ENCODE measurements around the gene ARL16.

Gene ARL16

DNA sequence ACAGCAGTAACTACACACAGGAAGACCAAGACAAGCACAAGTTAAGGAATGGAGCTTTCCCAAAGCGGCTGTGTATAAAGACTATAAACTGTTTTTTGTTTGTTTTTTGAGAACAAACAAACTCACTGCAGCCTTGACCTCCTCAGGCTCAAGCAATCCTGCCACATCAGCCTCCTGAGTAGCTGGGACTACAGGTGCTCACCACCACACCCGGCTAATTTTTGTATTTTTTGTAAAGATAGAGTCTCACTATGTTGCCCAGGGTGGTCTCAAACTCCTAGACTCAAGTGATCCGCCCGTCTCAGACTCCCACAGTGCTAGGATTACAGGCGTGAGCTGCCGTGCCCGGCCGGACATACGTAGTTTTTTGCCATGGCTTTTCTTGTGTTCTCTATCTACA, 23.2 kb downstream of the ARL16 start:
- no peak overlapping the region for H3K27ac ChIP-seq (replicated peaks)
- H3K4me3 ChIP-seq (replicated peaks; ENCODE audit: insufficient read depth, low read length) = no peak overlapping the region
- no peak for DNase-seq (ENCODE audit: low read depth in 1 of 2, low spot score in 1 of 2)
- TF ChIP-seq POLR2AphosphoS5 (IDR thresholded peaks at IDR 0.05; ENCODE audit: low read depth) = no peak
- H3K27me3 ChIP-seq (ENCODE audit: insufficient read depth, poor library complexity, severe bottlenecking) = no peaks in the 10 kb centered on the region

DNA sequence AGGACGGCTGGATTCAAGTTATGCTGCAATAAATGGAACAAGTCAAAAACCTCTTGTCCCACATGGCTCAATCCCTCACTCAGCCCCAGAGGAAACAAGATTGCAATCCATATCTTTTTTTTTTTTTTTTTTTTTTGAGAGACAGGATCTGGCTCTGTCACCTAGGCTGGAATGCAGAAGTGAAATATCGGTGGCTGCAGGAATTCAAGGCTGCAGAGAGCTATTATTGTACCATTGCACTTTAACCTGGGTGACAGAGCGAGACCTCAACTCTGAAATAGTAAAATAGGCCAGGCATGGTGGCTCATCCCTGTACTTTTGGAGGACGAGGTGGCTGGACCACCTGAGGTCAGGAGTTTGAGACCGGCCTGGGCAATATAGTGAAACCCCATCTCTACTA, 24.6 kb downstream of the ARL16 start:
- H3K4me3 ChIP-seq (replicated peaks; ENCODE audit: insufficient read depth, low read length) = no peak overlapping the region
- no peak overlapping the region for H3K27ac ChIP-seq (replicated peaks)
- TF ChIP-seq CTCF (IDR thresholded peaks at IDR 0.05; ENCODE audit: insufficient read depth, low read length) = no peak
- no peak for TF ChIP-seq SPI1 (IDR thresholded peaks at IDR 0.05; ENCODE audit: borderline replicate concordance, low read depth)
- TF ChIP-seq REST (IDR thresholded peaks at IDR 0.05; ENCODE audit: insufficient replicate concordance, low read depth) = no peak
- TF ChIP-seq POLR2AphosphoS5 (IDR thresholded peaks at IDR 0.05; ENCODE audit: low read depth) = no peak
- TF ChIP-seq GABPA (IDR thresholded peaks at IDR 0.05; ENCODE audit: low read depth) = no peak
- no peaks in the 10 kb centered on the region for H3K27me3 ChIP-seq (ENCODE audit: insufficient read depth, poor library complexity, severe bottlenecking)
- no peak for DNase-seq (ENCODE audit: low read depth in 1 of 2, low spot score in 1 of 2)

DNA sequence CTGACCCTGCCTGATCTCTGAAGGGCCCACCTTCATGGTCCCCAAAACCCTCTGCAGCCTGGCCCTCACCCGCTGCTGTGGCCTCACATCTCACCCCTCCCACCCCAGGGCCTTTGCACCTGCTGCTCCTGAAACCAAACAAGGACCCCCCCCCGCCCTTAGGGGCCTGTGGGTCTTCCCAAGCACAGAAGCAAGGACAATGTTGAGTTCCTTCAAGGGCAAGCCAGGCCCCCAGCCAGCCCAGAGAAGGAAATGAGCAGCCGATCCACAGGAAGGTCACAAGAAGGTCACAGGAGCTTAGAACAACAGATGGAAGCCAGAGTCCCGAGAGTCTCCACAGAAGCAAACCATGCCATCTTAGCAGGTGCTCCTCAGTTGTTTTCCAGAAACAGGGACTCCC, 26.8 kb downstream of the ARL16 start:
- H3K27ac ChIP-seq (replicated peaks) = no peak overlapping the region; the same call in 1 of the 2 replicates
- TF ChIP-seq GABPA (IDR thresholded peaks at IDR 0.05; ENCODE audit: low read depth) (no peak), POLR2AphosphoS5 (IDR thresholded peaks at IDR 0.05; ENCODE audit: low read depth) (no peak), CTCF (IDR thresholded peaks at IDR 0.05; ENCODE audit: insufficient read depth, low read length) (no peak), REST (IDR thresholded peaks at IDR 0.05; ENCODE audit: insufficient replicate concordance, low read depth) (no peak), SPI1 (IDR thresholded peaks at IDR 0.05; ENCODE audit: borderline replicate concordance, low read depth) (no peak)
- no peak overlapping the region for H3K4me3 ChIP-seq (replicated peaks; ENCODE audit: insufficient read depth, low read length)
- no peak for DNase-seq (ENCODE audit: low read depth in 1 of 2, low spot score in 1 of 2)
- no peaks in the 10 kb centered on the region for H3K27me3 ChIP-seq (ENCODE audit: insufficient read depth, poor library complexity, severe bottlenecking)

DNA sequence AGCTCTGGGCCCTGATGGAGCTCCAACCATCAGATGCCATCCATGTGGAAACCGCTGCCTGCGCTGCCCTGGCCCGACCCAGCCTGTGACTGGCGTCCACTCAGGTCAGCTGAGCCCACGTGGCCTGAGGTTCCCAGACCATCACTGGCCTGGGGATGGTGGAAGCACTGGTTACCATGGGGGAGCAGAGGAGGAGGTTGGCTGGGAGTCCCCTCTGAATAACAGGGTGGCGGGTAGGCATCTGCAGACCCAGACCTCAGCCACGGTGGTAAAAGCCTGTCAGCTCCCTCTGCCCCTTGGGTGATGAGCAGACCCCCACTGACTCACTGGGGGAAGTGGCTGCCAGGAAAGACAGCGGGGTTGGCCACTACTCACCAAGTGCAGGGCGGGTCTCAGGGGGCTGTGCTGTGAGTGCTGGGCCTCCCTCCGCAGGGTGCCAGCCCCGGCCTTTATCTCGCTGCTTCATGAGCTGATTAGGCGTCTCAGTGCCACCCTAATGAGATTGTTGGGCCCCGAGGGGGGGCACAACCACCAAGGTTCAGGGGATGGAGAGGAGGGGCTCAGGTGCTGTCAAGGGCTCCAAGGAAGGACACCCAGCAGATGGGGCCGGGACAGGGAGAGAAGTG, 27.4 kb downstream of the ARL16 start, which contains the start of gene PDE6G:
PDE6G (minus strand) TSS at position 425 of the 626 bp plus-strand sequence. CDS start 3,237 bp downstream, outside the sequence.
- no peak for DNase-seq (ENCODE audit: low read depth in 1 of 2, low spot score in 1 of 2)
- H3K4me3 ChIP-seq (replicated peaks; ENCODE audit: insufficient read depth, low read length) = no peak within 1 kb of the TSS
- no peak within 1 kb of the TSS; the same call in 1 of the 2 replicates for H3K27ac ChIP-seq (replicated peaks)
- no peaks in the 10 kb centered on the region for H3K27me3 ChIP-seq (ENCODE audit: insufficient read depth, poor library complexity, severe bottlenecking)
- TF ChIP-seq POLR2AphosphoS5 (IDR thresholded peaks at IDR 0.05; ENCODE audit: low read depth) = no peak
- no peak for TF ChIP-seq REST (IDR thresholded peaks at IDR 0.05; ENCODE audit: insufficient replicate concordance, low read depth)
- TF ChIP-seq GABPA (IDR thresholded peaks at IDR 0.05; ENCODE audit: low read depth) = no peak
- no peak for TF ChIP-seq CTCF (IDR thresholded peaks at IDR 0.05; ENCODE audit: insufficient read depth, low read length)

All from HL-60 (cell line).